Measurements from ENCODE around the gene MICAL2. TPM values are rescaled to one million over a fixed set of nuclear protein-coding genes. Genes with fewer than 3 reads are reported as not detected.

MICAL2 gene
- total RNA-seq, 1 experiment from 2014 or later = 247 TPM

GRCh38 chr11:12281571-12282478 is 171.4 kb downstream of the MICAL2 start:
- H3K36me3 Mint-ChIP-seq (ENCODE audit: insufficient read depth, unreplicated experiment) = no peaks in the 10 kb centered on the region
- peak; percentile 84 to 89 for DNase-seq
- no peaks in the 10 kb centered on the region for H3K36me3 ChIP-seq (ENCODE audit: control insufficient read depth, insufficient read depth, low read length)
- H3K4me1 ChIP-seq = peaks cover 36% of the 10 kb centered on the region
- CTCF ChIA-PET = interaction anchor here (0.8 to 3.3 kb wide), 18 partner anchors 9 to 237 kb away, joined by 3 to 31 read pairs (median 5); no protein-coding TSS in a partner anchor
- no TSS peak for BruUV-seq (replicated peaks)
- TF ChIP-seq, protein P1, sequence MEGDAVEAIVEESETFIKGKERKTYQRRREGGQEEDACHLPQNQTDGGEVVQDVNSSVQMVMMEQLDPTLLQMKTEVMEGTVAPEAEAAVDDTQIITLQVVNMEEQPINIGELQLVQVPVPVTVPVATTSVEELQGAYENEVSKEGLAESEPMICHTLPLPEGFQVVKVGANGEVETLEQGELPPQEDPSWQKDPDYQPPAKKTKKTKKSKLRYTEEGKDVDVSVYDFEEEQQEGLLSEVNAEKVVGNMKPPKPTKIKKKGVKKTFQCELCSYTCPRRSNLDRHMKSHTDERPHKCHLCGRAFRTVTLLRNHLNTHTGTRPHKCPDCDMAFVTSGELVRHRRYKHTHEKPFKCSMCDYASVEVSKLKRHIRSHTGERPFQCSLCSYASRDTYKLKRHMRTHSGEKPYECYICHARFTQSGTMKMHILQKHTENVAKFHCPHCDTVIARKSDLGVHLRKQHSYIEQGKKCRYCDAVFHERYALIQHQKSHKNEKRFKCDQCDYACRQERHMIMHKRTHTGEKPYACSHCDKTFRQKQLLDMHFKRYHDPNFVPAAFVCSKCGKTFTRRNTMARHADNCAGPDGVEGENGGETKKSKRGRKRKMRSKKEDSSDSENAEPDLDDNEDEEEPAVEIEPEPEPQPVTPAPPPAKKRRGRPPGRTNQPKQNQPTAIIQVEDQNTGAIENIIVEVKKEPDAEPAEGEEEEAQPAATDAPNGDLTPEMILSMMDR (IDR thresholded peaks at IDR 0.05; ENCODE audit: insufficient read depth in 1 of 2, low read depth in 1 of 2, low read length in 1 of 2, severe bottlenecking in 1 of 2, unreplicated experiment in 1 of 2) = peak; percentile 91 to 97
- no peaks in the 10 kb centered on the region for H3K9me3 ChIP-seq
- intact Hi-C loops (cut with micrococcal nuclease; ENCODE audit: unreplicated experiment) = loop anchor here (1.0 to 10.0 kb wide), 8 partner anchors 23 to 487 kb away; partner anchors contain the start of gene MICAL2
- no peaks in the 10 kb centered on the region for H3K27me3 ChIP-seq (replicated peaks; ENCODE audit: control insufficient read depth, insufficient read depth, low read length)
- no peaks in the 10 kb centered on the region for H3K27me3 Mint-ChIP-seq (ENCODE audit: insufficient read depth, unreplicated experiment)
- H3K9me3 Mint-ChIP-seq (ENCODE audit: unreplicated experiment) = no peaks in the 10 kb centered on the region
- no peak overlapping the region for H3K4me3 Mint-ChIP-seq (ENCODE audit: unreplicated experiment)
- peak overlapping the region; percentile 83 for H3K27ac Mint-ChIP-seq (ENCODE audit: unreplicated experiment)
- no peak overlapping the region for H3K4me3 ChIP-seq (ENCODE audit: low read depth, low read length)
- POLR2A ChIA-PET = interaction anchor here (0.5 kb wide), 1 partner anchor 171 kb away, joined by 5 read pairs; the partner anchor contains the start of gene MICAL2
- H3K4me1 Mint-ChIP-seq (ENCODE audit: low read depth, unreplicated experiment) = peaks cover 39% of the 10 kb centered on the region

DNA sequence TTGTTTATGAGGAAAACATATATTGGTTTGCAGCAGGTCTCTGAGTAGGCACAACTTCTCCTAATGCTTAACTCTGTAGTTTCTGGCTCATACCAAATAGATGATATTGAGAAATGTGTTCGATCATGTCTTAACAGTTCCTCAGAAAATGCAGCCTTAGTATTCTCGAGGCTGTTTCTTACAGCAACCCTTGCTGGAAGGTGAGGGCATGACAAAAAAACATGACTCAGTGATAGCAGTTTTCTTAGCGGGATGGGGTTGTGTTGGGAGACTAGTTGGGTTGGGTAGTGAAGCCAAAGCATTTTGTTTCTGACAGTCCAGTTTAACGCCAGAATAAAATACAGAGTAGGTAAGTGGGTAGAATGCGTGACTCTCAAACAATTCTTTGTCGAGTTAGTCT is 172.3 kb downstream of the MICAL2 start:
- no peak overlapping the region for H3K4me3 ChIP-seq (ENCODE audit: low read depth, low read length)
- peaks cover 47% of the 10 kb centered on the region for H3K4me1 Mint-ChIP-seq (ENCODE audit: low read depth, unreplicated experiment)
- DNase-seq = no peak
- ChIA-PET CTCF (interaction anchor here (1.5 to 3.3 kb wide), 3 partner anchors 197 to 235 kb away, joined by 6 to 31 read pairs (median 10); no protein-coding TSS in a partner anchor), POLR2A (interaction anchor here (0.5 kb wide), 1 partner anchor 172 kb away, joined by 5 read pairs; the partner anchor contains the start of gene MICAL2)
- H3K9me3 Mint-ChIP-seq (ENCODE audit: unreplicated experiment) = no peaks in the 10 kb centered on the region
- H3K27ac Mint-ChIP-seq (ENCODE audit: unreplicated experiment) = no peak overlapping the region
- H3K9me3 ChIP-seq = no peaks in the 10 kb centered on the region
- peaks cover 45% of the 10 kb centered on the region for H3K4me1 ChIP-seq
- no peak overlapping the region for H3K4me3 Mint-ChIP-seq (ENCODE audit: unreplicated experiment)
- BruUV-seq (replicated peaks) = no TSS peak
- H3K27me3 Mint-ChIP-seq (ENCODE audit: insufficient read depth, unreplicated experiment) = no peaks in the 10 kb centered on the region
- intact Hi-C loops (cut with micrococcal nuclease; ENCODE audit: unreplicated experiment) = loop anchor here (2.0 to 10.0 kb wide), 4 partner anchors 46 to 488 kb away; partner anchors contain the start of gene MICAL2
- H3K27me3 ChIP-seq (replicated peaks; ENCODE audit: control insufficient read depth, insufficient read depth, low read length) = no peaks in the 10 kb centered on the region
- TF ChIP-seq, protein P1 (IDR thresholded peaks at IDR 0.05; ENCODE audit: insufficient read depth in 1 of 2, low read depth in 1 of 2, low read length in 1 of 2, severe bottlenecking in 1 of 2, unreplicated experiment in 1 of 2) = no peak
- no peaks in the 10 kb centered on the region for H3K36me3 Mint-ChIP-seq (ENCODE audit: insufficient read depth, unreplicated experiment)
- no peaks in the 10 kb centered on the region for H3K36me3 ChIP-seq (ENCODE audit: control insufficient read depth, insufficient read depth, low read length)

DNA sequence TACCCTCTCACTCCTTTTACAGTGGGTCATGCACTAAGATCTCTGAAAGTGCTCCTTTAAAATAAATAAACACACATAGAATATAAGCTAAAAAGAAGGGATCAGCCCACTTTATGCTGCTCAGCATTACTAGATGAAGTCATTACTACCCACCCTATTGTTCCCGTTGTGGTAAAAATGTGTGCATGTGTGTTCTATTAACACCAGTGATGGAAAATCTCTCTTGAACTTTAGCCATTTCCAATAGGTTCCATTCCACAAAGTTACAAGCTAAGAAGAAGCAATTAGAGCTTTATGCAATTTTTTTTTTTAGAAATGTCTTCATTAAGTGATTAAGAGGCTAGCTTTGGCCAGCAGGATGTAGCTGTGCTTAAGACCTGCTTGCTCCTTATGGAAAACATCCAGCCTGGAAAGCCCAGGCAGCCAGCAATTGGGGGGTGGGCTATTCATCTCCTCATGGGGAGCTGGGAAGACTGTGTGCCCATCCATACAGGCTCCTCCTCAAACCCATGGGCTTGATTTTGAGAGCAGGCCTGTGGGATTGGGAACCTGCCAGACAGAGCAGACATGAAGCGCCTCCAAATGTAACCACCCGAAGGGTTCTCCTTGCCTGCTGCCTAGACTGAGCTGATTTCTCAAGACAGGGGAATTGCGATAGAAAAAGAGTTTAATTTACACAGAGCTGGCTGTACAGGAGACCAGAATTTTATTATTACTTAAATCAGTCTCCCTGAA is 174.1 kb downstream of the MICAL2 start:
- Histone ChIP-seq H3K9me3 (no peaks in the 10 kb centered on the region), H3K36me3 (ENCODE audit: control insufficient read depth, insufficient read depth, low read length) (no peaks in the 10 kb centered on the region), H3K4me1 (peaks cover 42% of the 10 kb centered on the region), H3K27me3 (replicated peaks; ENCODE audit: control insufficient read depth, insufficient read depth, low read length) (no peaks in the 10 kb centered on the region), H3K4me3 (ENCODE audit: low read depth, low read length) (no peak overlapping the region)
- TF ChIP-seq, protein P1 (IDR thresholded peaks at IDR 0.05; ENCODE audit: insufficient read depth in 1 of 2, low read depth in 1 of 2, low read length in 1 of 2, severe bottlenecking in 1 of 2, unreplicated experiment in 1 of 2) = no peak
- no TSS peak for BruUV-seq (replicated peaks)
- Mint-ChIP-seq H3K27ac (ENCODE audit: unreplicated experiment) (no peak overlapping the region), H3K4me1 (ENCODE audit: low read depth, unreplicated experiment) (peaks cover 36% of the 10 kb centered on the region), H3K36me3 (ENCODE audit: insufficient read depth, unreplicated experiment) (no peaks in the 10 kb centered on the region), H3K27me3 (ENCODE audit: insufficient read depth, unreplicated experiment) (no peaks in the 10 kb centered on the region), H3K4me3 (ENCODE audit: unreplicated experiment) (no peak overlapping the region), H3K9me3 (ENCODE audit: unreplicated experiment) (no peaks in the 10 kb centered on the region)
- CTCF ChIA-PET = interaction anchor here (1.0 to 1.7 kb wide), 2 partner anchors 236 to 240 kb away, joined by 3 to 8 read pairs; no protein-coding TSS in a partner anchor
- POLR2A ChIA-PET = no interaction called here
- intact Hi-C loops (cut with micrococcal nuclease; ENCODE audit: unreplicated experiment) = loop anchor here (5.0 to 10.0 kb wide), 3 partner anchors 122 to 490 kb away; partner anchors contain the start of gene MICAL2
- no peak for DNase-seq

All from Caco-2 (cell line).